HG03378 (cell line): ENCODE measurements around the gene HYAL2.

ENCODE experiments used
- ATAC-seq: cut with Tn5 transposase; IDR thresholded peaks from one replicate; pipeline ENCODE4 v1.9.1; 2021; ENCODE audit warnings: mild to moderate bottlenecking, moderate library complexity; ENCODE audit not compliant: unreplicated experiment

HYAL2 gene, protein sequence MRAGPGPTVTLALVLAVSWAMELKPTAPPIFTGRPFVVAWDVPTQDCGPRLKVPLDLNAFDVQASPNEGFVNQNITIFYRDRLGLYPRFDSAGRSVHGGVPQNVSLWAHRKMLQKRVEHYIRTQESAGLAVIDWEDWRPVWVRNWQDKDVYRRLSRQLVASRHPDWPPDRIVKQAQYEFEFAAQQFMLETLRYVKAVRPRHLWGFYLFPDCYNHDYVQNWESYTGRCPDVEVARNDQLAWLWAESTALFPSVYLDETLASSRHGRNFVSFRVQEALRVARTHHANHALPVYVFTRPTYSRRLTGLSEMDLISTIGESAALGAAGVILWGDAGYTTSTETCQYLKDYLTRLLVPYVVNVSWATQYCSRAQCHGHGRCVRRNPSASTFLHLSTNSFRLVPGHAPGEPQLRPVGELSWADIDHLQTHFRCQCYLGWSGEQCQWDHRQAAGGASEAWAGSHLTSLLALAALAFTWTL

GRCh38 chr3:50322386-50323091, at the start of gene HYAL2:
Gene HYAL2, minus strand, starts transcription at chr3:50322745. Its CDS starts 2,256 bp downstream, at chr3:50320489.
- no peak for ATAC-seq

DNA sequence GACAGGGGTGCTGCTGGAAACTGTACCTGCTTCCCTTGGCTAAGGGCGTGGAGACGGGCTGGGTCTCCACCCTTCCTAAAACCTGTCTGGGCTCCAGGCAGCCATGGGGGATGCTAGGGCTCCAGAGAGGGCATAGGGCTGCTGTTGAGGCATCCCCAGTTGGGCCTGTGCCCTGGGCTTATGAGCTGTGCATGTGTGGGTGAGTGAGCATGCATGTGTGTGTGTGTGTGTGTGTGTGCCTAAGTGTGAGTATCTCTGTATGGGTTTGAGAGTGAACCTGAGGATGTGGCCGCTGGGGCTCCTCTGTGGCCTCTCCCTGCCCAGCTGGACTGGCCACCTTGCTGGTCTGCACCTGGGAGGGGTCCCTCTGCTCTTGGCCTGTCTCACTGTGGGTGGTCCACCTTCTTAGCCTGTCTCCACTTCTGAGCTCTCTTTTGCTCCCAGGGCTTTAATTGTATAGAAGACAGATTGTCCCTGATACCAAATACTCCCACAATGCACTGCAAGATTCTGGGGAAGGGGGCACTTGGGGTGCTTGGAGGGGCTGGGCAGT, 48.7 kb upstream of the HYAL2 start:
- no peak for ATAC-seq

DNA sequence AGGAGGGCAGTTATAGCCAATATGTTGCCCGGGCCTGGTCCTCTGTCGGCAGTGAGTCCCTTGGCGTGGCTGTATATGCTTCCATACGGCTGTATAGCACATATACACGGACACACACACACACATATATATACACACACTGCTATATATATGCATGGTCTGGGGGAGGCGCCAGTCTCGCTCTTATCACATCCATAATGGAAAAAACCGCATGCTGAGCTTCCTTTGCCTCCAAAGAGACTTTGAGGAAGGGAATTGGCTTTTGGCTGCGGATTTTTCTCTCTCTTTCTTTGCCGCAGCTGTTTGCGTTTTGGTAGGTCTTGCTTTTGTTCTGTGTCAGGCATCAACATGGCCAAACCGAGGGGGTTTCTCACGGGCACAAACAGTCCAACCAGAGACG, 48.0 kb upstream of the HYAL2 start:
- no peak for ATAC-seq

DNA sequence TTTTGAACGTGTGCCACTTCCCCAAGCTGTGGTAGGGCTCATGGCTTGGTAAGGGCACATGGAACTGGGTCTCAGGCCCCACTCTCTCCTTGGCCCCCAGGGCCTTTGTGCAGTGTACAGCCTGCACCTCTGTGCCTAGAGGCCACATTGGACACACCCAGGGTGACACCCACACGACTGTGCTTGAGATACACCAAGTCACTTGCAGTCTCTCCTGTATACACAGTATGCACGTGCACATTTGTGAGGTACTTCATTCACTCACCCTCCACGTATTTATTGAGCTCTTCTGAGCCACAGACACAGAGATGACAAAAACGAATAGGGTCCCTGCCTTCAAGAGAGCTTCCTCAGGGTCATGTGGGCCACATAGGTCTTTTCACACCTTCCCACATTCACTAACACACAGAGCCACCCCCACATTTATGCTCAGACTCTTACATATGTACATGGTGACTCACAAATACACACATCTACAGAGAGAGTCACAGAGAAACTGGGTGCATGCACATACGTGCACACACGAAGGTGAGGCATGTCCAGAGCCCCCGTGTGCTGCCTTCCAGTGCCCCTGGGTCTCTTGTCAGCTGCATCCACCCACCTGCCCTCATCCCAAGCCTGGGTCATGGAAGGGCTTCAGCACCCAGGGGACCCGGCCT, 46.6 kb upstream of the HYAL2 start:
- no peak for ATAC-seq

DNA sequence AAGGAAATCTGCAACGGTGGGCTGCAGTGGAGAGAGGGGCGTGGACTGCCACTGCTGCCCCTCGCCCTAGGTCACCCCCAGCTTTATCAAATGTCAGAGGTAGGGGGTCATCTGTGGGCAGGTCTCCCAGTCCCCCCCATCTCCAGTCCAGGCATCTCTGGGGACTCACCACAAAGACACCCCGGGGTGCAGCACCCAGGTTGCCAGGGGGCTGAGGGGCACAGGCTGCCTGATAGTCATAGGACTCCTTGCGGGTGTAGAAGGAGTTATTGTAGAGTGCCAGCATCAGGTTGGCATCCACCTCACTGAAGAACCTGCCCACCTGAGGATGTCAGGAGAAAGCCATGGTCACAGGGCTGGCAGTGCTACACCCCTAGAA, 43.3 kb upstream of the HYAL2 start:
- no peak for ATAC-seq

- peak; percentile 77 for ATAC-seq
Measured at GRCh38 chr3:50365080-50365841, 42.7 kb upstream of the HYAL2 start.

DNA sequence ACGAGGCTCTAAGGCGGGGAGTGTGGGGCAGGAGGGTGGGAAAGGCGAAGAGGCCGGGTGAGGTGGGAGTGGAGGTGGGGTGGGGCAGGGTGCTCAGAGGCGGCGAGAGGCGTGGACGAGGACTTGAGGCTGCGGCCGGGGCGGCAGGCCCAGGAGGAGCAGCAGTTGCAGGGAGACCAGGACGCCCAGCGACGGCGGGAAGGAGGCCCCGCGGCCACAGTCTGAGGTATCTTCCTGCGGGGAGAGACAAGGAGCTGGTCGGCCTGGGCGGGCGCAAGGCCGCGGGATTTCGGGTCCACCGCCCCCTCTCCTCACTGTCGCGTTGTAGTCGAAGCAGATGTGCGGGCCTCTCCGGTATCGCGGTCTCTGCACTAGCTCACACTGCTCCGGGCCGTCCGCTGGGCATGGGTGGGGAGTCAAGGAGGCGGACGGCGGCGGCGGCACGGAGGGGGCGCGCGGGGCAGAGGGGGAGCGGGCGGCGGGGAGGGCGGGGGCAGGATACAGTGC, 42.1 kb upstream of the HYAL2 start:
- ATAC-seq = no peak

GRCh38 chr3:50359760-50360110, 37.2 kb upstream of the HYAL2 start:
- ATAC-seq = no peak

DNA sequence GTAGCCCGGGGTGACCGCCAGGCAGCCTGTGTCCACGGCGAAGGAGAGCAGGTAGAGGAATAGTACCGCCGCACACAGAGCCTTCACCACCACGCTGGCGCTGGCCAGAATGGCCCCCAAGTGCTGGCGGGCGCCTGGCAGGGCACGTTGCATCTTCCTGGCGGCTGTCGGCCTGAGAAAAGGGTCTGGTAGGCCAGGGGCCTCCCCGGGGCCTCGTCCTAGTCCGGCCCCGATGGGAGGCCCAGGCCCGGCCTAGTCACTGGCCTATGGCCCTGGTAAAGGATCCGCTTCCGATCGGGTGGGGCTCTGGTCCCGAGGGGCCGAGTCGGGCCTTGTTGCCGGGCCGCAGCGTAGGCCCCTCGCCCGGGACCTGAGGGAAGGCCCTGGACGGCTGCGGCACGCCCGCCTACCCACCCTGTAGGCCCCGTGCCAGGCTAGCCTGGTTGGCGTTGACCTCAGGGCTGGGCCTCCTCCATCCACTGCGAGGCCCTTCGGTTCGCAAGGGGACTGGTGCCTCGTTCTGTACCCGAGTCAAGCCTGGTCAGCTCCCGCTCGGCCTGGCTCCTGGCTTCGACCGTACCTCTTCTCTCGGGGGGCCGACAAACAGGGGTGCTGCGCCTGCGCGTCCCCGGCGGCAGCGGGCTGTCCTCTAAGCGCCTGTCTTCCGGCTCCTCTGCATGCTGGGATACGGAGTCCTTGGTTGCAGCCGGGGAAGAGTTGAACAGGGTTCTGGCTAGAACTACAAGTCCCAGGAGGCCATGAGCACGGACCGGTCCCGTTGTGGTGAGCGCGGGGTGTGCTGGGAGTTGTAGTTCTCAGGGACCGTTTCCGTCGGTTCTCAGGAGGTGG, 36.6 kb upstream of the HYAL2 start, which contains the start of gene TMEM115:
TSS of gene TMEM115 (minus strand) at position 611 of the 849 bp plus-strand sequence. CDS start at position 153, 458 bp downstream.
- peak; percentile 97 for ATAC-seq

GRCh38 chr3:50358355-50358910, 35.9 kb upstream of the HYAL2 start:
- ATAC-seq = no peak

- no peak for ATAC-seq
Measured at GRCh38 chr3:50357481-50357880, 34.9 kb upstream of the HYAL2 start.

DNA sequence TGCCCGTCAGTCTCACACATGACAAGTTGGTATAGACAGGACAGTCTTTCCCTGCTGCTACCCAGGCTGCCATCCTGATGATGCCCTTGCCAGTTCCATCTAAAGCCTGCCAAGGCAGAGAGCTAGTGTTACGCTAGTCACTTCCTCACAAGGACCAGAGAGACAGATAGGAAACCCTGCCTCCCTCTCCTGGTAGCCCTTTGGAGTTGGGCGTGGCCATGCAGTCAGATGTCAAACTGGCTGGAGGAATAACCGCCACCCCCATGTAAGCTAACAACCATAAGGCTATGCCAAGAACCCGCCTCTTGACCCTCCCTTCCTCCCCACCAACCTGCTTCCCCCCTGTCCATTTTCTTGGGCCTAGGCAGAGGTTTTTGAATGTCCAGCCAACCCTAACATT, 34.0 kb upstream of the HYAL2 start:
- ATAC-seq = no peak

GRCh38 chr3:50355829-50356552, 33.4 kb upstream of the HYAL2 start:
- ATAC-seq = no peak

GRCh38 chr3:50354850-50355249, 32.3 kb upstream of the HYAL2 start:
- no peak for ATAC-seq

DNA sequence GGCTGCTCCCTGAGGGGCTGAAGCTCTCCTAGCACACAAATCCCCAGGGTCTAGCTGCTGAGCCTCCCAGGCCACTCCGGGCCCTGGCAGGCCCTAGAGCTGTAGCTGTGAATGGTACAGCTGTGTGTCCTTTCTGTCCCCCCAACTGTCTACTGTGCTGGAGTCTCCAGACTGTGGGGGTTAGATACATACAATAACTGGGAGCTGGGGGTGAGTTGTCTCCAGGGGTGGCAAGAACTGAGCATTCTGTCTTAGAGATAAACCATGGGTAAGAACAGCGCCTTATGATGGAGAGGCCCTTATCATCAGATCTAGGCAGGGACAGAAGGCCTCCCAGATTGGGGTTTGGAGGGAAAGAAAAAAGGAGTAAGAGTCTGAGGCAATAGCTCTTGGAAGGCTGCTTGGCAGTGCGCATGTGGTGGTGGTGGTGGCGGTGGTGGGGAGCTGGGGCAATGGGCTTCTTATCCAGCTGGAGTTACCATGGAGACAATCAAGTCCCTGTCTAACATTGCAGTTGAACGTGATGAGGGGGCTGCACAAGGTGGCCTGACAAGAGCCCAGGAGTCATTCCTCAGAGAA, 31.7 kb upstream of the HYAL2 start:
- ATAC-seq = no peak

- ATAC-seq = no peak
Measured at GRCh38 chr3:50353245-50354004, 30.9 kb upstream of the HYAL2 start.

GRCh38 chr3:50352781-50353180, 30.2 kb upstream of the HYAL2 start:
- no peak for ATAC-seq
